A549 (cell line): Measurements from ENCODE around the gene IL4.

Source experiments
- CEBPB ChIP-seq, 2 experiments: fragments of >200 bp in 1 of 2; sonication (Bioruptor Twin) in 1 of 2; formaldehyde crosslinking in 1 of 2; IDR thresholded peaks; 2 replicates each; pipeline ENCODE4 v1.6.1; 2012 to 2016
- CHD4 ChIP-seq: fragments of 200-600 bp; sonication (generic); IDR thresholded peaks from 2 replicates; pipeline ENCODE4 v1.6.1; 2016; ENCODE audit warnings: antibody characterized with exemption, mild to moderate bottlenecking, borderline replicate concordance
- CTCF ChIP-seq: fragments of >200 bp; sonication (Bioruptor Twin); formaldehyde crosslinking; IDR thresholded peaks from 3 replicates; pipeline ENCODE4 v1.5.1; 2016
- FOSL2 ChIP-seq, 2 experiments: fragments of 450-650 bp in 1 of 2; fragments of >200 bp in 1 of 2; sonication (Bioruptor Twin) in 1 of 2; formaldehyde crosslinking; IDR thresholded peaks; 2 replicates each; pipeline versions ENCODE4 v1.5.0 to v1.6.1; 2016 to 2020; ENCODE audit warnings: mild to moderate bottlenecking in 1 of 2, moderate library complexity in 1 of 2
- MAZ ChIP-seq: fragments of 150-350 bp; IDR thresholded peaks from 2 replicates; pipeline ENCODE4 v1.6.1; 2014; ENCODE audit warnings: antibody characterized with exemption, low read depth, low read length, borderline replicate concordance
- POLR2AphosphoS2 ChIP-seq: conservative IDR thresholded peaks from 2 replicates; pipeline ENCODE4 v1.6.1; 2012; ENCODE audit warnings: low read length, improper control_type of control experiment, inconsistent platforms
- RAD21 ChIP-seq, 2 experiments: fragments of >200 bp in 1 of 2; sonication (Bioruptor Twin) in 1 of 2; formaldehyde crosslinking in 1 of 2; IDR thresholded peaks in 1 of 2; conservative IDR thresholded peaks in 1 of 2; 2 replicates in 1 of 2; 3 replicates in 1 of 2; pipeline ENCODE4 v1.6.1; 2012 to 2018; ENCODE audit warnings: inconsistent platforms in 1 of 2

GRCh38 chr5:132648355-132648754, 25.4 kb upstream of the IL4 start:
- TF ChIP-seq RAD21 (conservative IDR thresholded peaks at IDR 0.05 in 1 of 2, IDR thresholded peaks at IDR 0.05 in 1 of 2) (no peak), MAZ (no peak), CHD4 (no peak), CEBPB (IDR thresholded peaks at IDR 0.05) (no peak), CTCF (no peak), POLR2AphosphoS2 (no peak), FOSL2 (IDR thresholded peaks at IDR 0.05) (no peak), FOSL2 (CRISPR knock-in tag; IDR thresholded peaks at IDR 0.05) (no peak)
